HepG2 (cell line): ENCODE measurements around the gene DNAJC12.

Source experiments
- NR2C2 ChIP-seq: sonication (generic); formaldehyde crosslinking; IDR thresholded peaks from 2 replicates; pipeline ENCODE4 v1.4.0; 2020; ENCODE audit warnings: missing genetic modification reagents, mild to moderate bottlenecking, moderate library complexity, borderline replicate concordance
- SMAD3 ChIP-seq: sonication (generic); formaldehyde crosslinking; IDR thresholded peaks from 2 replicates; pipeline ENCODE4 v1.4.0; 2020; ENCODE audit warnings: missing genetic modification reagents
- ZBTB21 ChIP-seq: sonication (generic); formaldehyde crosslinking; IDR thresholded peaks from 2 replicates; pipeline ENCODE4 v1.4.0; 2020; ENCODE audit warnings: missing genetic modification reagents
- ZNF775 ChIP-seq: sonication (generic); formaldehyde crosslinking; IDR thresholded peaks from 2 replicates; pipeline ENCODE4 v1.4.0; 2020; ENCODE audit warnings: missing genetic modification reagents, mild to moderate bottlenecking, moderate library complexity, borderline replicate concordance
- TF ChIP-seq, protein P1 (sequence below), 2 experiments: IDR thresholded peaks; 2 replicates each; pipeline ENCODE4 v1.6.1; 2011 to 2012; ENCODE audit warnings: low read length in 2 of 2, borderline replicate concordance in 1 of 2, low read depth in 1 of 2, mild to moderate bottlenecking in 1 of 2, moderate library complexity in 1 of 2

GRCh38 chr10:67785098-67785497 lies 52.9 kb downstream of the DNAJC12 start:
- no peak for TF ChIP-seq ZBTB21 (CRISPR knock-in tag)
- TF ChIP-seq, protein P1, sequence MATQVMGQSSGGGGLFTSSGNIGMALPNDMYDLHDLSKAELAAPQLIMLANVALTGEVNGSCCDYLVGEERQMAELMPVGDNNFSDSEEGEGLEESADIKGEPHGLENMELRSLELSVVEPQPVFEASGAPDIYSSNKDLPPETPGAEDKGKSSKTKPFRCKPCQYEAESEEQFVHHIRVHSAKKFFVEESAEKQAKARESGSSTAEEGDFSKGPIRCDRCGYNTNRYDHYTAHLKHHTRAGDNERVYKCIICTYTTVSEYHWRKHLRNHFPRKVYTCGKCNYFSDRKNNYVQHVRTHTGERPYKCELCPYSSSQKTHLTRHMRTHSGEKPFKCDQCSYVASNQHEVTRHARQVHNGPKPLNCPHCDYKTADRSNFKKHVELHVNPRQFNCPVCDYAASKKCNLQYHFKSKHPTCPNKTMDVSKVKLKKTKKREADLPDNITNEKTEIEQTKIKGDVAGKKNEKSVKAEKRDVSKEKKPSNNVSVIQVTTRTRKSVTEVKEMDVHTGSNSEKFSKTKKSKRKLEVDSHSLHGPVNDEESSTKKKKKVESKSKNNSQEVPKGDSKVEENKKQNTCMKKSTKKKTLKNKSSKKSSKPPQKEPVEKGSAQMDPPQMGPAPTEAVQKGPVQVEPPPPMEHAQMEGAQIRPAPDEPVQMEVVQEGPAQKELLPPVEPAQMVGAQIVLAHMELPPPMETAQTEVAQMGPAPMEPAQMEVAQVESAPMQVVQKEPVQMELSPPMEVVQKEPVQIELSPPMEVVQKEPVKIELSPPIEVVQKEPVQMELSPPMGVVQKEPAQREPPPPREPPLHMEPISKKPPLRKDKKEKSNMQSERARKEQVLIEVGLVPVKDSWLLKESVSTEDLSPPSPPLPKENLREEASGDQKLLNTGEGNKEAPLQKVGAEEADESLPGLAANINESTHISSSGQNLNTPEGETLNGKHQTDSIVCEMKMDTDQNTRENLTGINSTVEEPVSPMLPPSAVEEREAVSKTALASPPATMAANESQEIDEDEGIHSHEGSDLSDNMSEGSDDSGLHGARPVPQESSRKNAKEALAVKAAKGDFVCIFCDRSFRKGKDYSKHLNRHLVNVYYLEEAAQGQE (IDR thresholded peaks at IDR 0.05; ENCODE audit: borderline replicate concordance in 1 of 2, low read depth in 1 of 2, low read length in 2 of 2), result no peak
- TF ChIP-seq NR2C2 (CRISPR knock-in tag), result no peak
- TF ChIP-seq SMAD3 (CRISPR knock-in tag), result no peak
- TF ChIP-seq ZNF775 (CRISPR knock-in tag), result no peak
